22Rv1 (cell line): ENCODE measurements around the gene TPRG1L.

ENCODE experiments used
- CTCF ChIP-seq: fragments of 450-650 bp; IDR thresholded peaks from 2 replicates; pipeline ENCODE4 v1.5.1; 2017; ENCODE audit warnings: mild to moderate bottlenecking
- ZFX ChIP-seq: fragments of 450-650 bp; IDR thresholded peaks from 2 replicates; pipeline ENCODE4 v1.6.1; 2017; ENCODE audit warnings: antibody characterized with exemption, borderline replicate concordance

- TF ChIP-seq CTCF (no peak), ZFX (no peak)
Measured at GRCh38 chr1:3641816-3642215, 17.0 kb downstream of the TPRG1L start.
